ENCODE results near the gene AUTS2.

Gene AUTS2

GRCh38 chr7:70355198-70356020 is 757.1 kb downstream of the AUTS2 start (continued):
- TF ChIP-seq HIC1 (tag by site-specific recombination; IDR thresholded peaks at IDR 0.05), result no peak
- TF ChIP-seq ZNF704 (tag by site-specific recombination; IDR thresholded peaks at IDR 0.05), result no peak
- no peak for TF ChIP-seq ZNF830 (tag by site-specific recombination; IDR thresholded peaks at IDR 0.05; ENCODE audit: low read depth)
- no peak for TF ChIP-seq ZNF626 (tag by site-specific recombination; IDR thresholded peaks at IDR 0.05)
- TF ChIP-seq ZNF146 (tag by site-specific recombination; IDR thresholded peaks at IDR 0.05), result no peak
- no peak for TF ChIP-seq ZNF791 (tag by site-specific recombination; IDR thresholded peaks at IDR 0.05)
- TF ChIP-seq ZNF350 (tag by site-specific recombination; IDR thresholded peaks at IDR 0.05), result peak; percentile 78
- TF ChIP-seq ZBTB17 (tag by site-specific recombination; IDR thresholded peaks at IDR 0.05), result peak; percentile 83; the same call in 1 of the 2 replicates
- TF ChIP-seq ZBTB6 (tag by site-specific recombination; IDR thresholded peaks at IDR 0.05), result 0 out of 2 replicates have a peak, but pooled peaks have one; percentile 1
- TF ChIP-seq KLF16 (tag by site-specific recombination; IDR thresholded peaks at IDR 0.05), result no peak
- TF ChIP-seq MYNN (tag by site-specific recombination; IDR thresholded peaks at IDR 0.05; ENCODE audit: borderline replicate concordance), result no peak
- TF ChIP-seq ZBTB21 (tag by site-specific recombination; IDR thresholded peaks at IDR 0.05), result no peak
- no peak for TF ChIP-seq ZNF416 (tag by site-specific recombination; IDR thresholded peaks at IDR 0.05)
- TF ChIP-seq ZNF23 (tag by site-specific recombination; IDR thresholded peaks at IDR 0.05; ENCODE audit: borderline replicate concordance), result no peak
- TF ChIP-seq ZNF571 (tag by site-specific recombination; IDR thresholded peaks at IDR 0.05), result no peak
- TF ChIP-seq ZNF768 (tag by site-specific recombination; IDR thresholded peaks at IDR 0.05), result no peak
- no peak; the same call in 1 of the 2 replicates for TF ChIP-seq ZNF843 (tag by site-specific recombination; IDR thresholded peaks at IDR 0.05)
- no peak for TF ChIP-seq PATZ1 (tag by site-specific recombination; IDR thresholded peaks at IDR 0.05)
- no peak; the same call in 1 of the 2 replicates for TF ChIP-seq TRIM28 (IDR thresholded peaks at IDR 0.05; ENCODE audit: borderline replicate concordance, low read length)
- TF ChIP-seq PRDM1 (tag by site-specific recombination; IDR thresholded peaks at IDR 0.05), result no peak
- no peak for TF ChIP-seq SP7 (tag by site-specific recombination; IDR thresholded peaks at IDR 0.05)
- TF ChIP-seq ZBTB44 (tag by site-specific recombination; IDR thresholded peaks at IDR 0.05), result 0 out of 2 replicates have a peak, but pooled peaks have one; percentile 48
- no peak for TF ChIP-seq REPIN1 (tag by site-specific recombination; IDR thresholded peaks at IDR 0.05; ENCODE audit: low read depth)
- TF ChIP-seq ZSCAN5A (tag by site-specific recombination; IDR thresholded peaks at IDR 0.05), result no peak
- no peak for TF ChIP-seq ZNF701 (tag by site-specific recombination; IDR thresholded peaks at IDR 0.05)
- TF ChIP-seq IKZF3 (tag by site-specific recombination; IDR thresholded peaks at IDR 0.05), result no peak
- no peak for TF ChIP-seq ZBTB7A (tag by site-specific recombination; IDR thresholded peaks at IDR 0.05; ENCODE audit: low read depth)
- no peak for TF ChIP-seq KLF17 (tag by site-specific recombination; IDR thresholded peaks at IDR 0.05)
- no peak for TF ChIP-seq ZFP41 (tag by site-specific recombination; IDR thresholded peaks at IDR 0.05; ENCODE audit: borderline replicate concordance)
- no peak for TF ChIP-seq ZNF10 (tag by site-specific recombination; IDR thresholded peaks at IDR 0.05)
